Upper lobe of left lung (tissue), 4 donors: Measurements from ENCODE around the gene ZNF805.

ENCODE experiments used
- CTCF ChIP-seq, 6 experiments: fragments of 450-650 bp in 4 of 6; fragments of 200-600 bp in 2 of 6; sonication (generic) in 2 of 6; IDR thresholded peaks; one replicate each; pipeline ENCODE4 v1.5.1; 2016 to 2019; ENCODE audit warnings: antibody characterized with exemption in 6 of 6
- EP300 ChIP-seq, 4 donors: sonication (generic); formaldehyde crosslinking; IDR thresholded peaks; one replicate each; pipeline ENCODE4 v1.5.1; 2017; ENCODE audit warnings: antibody characterized with exemption in 4 of 4, control low read depth in 2 of 4
- POLR2A ChIP-seq, 4 donors: fragments of 450-650 bp; IDR thresholded peaks; one replicate each; pipeline ENCODE4 v1.5.1; 2016 to 2017; ENCODE audit warnings: antibody characterized with exemption in 4 of 4, mild to moderate bottlenecking in 2 of 4
- POLR2AphosphoS5 ChIP-seq, 2 donors: sonication (generic); formaldehyde crosslinking; IDR thresholded peaks; one replicate each; pipeline ENCODE4 v1.5.1; 2017; ENCODE audit warnings: antibody characterized with exemption in 2 of 2

GRCh38 chr19:57293719-57294118 is 53.3 kb downstream of the ZNF805 start:
- TF ChIP-seq CTCF (IDR thresholded peaks at IDR 0.05) (no peak), EP300 (IDR thresholded peaks at IDR 0.05) (no peak), POLR2A (IDR thresholded peaks at IDR 0.05) (no peak), POLR2AphosphoS5 (IDR thresholded peaks at IDR 0.05) (no peak)
